H9 (cell line): ENCODE measurements around the gene SLC23A3. TPM values are rescaled to one million over a fixed set of nuclear protein-coding genes. Genes with fewer than 3 reads are reported as not detected.

Experiments used
- DNase-seq: peaks from one replicate; pipeline ENCODE4 v3.0.0-alpha.2; 2017
- H2AFZ ChIP-seq: one replicate; pipeline ENCODE4 v1.6.1; 2013; ENCODE audit warnings: mild to moderate bottlenecking, low read length, control low read depth, moderate library complexity
- H2AK5ac ChIP-seq: 2 replicates; pipeline ENCODE4 v1.6.1; 2013; ENCODE audit warnings: low read length, control low read depth, mixed read lengths; ENCODE audit not compliant: insufficient read length
- H2BK120ac ChIP-seq: one replicate; pipeline ENCODE4 v1.6.1; 2013; ENCODE audit warnings: low read depth, mild to moderate bottlenecking, low read length, control low read depth, inconsistent platforms; ENCODE audit not compliant: poor library complexity, severe bottlenecking
- H2BK12ac ChIP-seq: 2 replicates; pipeline ENCODE4 v1.6.1; 2013; ENCODE audit warnings: low read length, control low read depth, mixed read lengths, low read depth; ENCODE audit not compliant: insufficient read length
- H2BK15ac ChIP-seq: 2 replicates; pipeline ENCODE4 v1.6.1; 2013; ENCODE audit warnings: low read depth, low read length, control low read depth
- H2BK20ac ChIP-seq: one replicate; pipeline ENCODE4 v1.6.1; 2013; ENCODE audit warnings: low read depth, mild to moderate bottlenecking, low read length, control low read depth, inconsistent platforms; ENCODE audit not compliant: poor library complexity, severe bottlenecking
- H2BK5ac ChIP-seq: 2 replicates; pipeline ENCODE4 v1.6.1; 2013; ENCODE audit warnings: low read length, control low read depth, mixed read lengths; ENCODE audit not compliant: insufficient read length
- H3K14ac ChIP-seq: 2 replicates; pipeline ENCODE4 v1.6.1; 2013; ENCODE audit warnings: low read length, control low read depth; ENCODE audit not compliant: insufficient read depth
- H3K18ac ChIP-seq: 2 replicates; pipeline ENCODE4 v1.6.1; 2013; ENCODE audit warnings: low read depth, mild to moderate bottlenecking, mixed read lengths, low read length, control low read depth; ENCODE audit not compliant: insufficient read length
- H3K23ac ChIP-seq: 2 replicates; pipeline ENCODE4 v1.6.1; 2013; ENCODE audit warnings: low read length, control low read depth, mixed read lengths, low read depth; ENCODE audit not compliant: insufficient read length
- H3K23me2 ChIP-seq: 2 replicates; pipeline ENCODE4 v1.6.1; 2013; ENCODE audit warnings: low read depth, mild to moderate bottlenecking, mixed read lengths, low read length, control low read depth; ENCODE audit not compliant: insufficient read length, poor library complexity, severe bottlenecking
- H3K27ac ChIP-seq: 2 replicates; pipeline ENCODE4 v1.5.1; 2013; ENCODE audit warnings: low read length, control low read depth, mixed read lengths, low read depth; ENCODE audit not compliant: insufficient read length
- H3K27me3 ChIP-seq: 2 replicates; pipeline ENCODE4 v1.6.1; 2013; ENCODE audit warnings: low read length, control low read depth, inconsistent platforms; ENCODE audit not compliant: insufficient read depth
- H3K4ac ChIP-seq: 2 replicates; pipeline ENCODE4 v1.6.1; 2013; ENCODE audit warnings: low read depth, mild to moderate bottlenecking, control low read depth, inconsistent platforms, low read length, moderate library complexity
- H3K4me1 ChIP-seq: 2 replicates; pipeline ENCODE4 v1.6.1; 2013; ENCODE audit warnings: low read length, control low read depth, inconsistent platforms; ENCODE audit not compliant: insufficient read depth
- H3K4me2 ChIP-seq: 2 replicates; pipeline ENCODE4 v1.6.1; 2013; ENCODE audit warnings: low read length, control low read depth, mixed read lengths; ENCODE audit not compliant: insufficient read length, insufficient read depth
- H3K56ac ChIP-seq: 2 replicates; pipeline ENCODE4 v1.6.1; 2013; ENCODE audit warnings: low read depth, mild to moderate bottlenecking, mixed read lengths, low read length, control low read depth; ENCODE audit not compliant: insufficient read length
- H3K79me1 ChIP-seq: 2 replicates; pipeline ENCODE4 v1.6.1; 2013; ENCODE audit warnings: low read depth, mild to moderate bottlenecking, moderate library complexity, low read length, control low read depth, inconsistent platforms; ENCODE audit not compliant: insufficient read depth, poor library complexity, severe bottlenecking
- H3K79me2 ChIP-seq: 2 replicates; pipeline ENCODE4 v1.6.1; 2013; ENCODE audit warnings: low read length, control low read depth, inconsistent platforms; ENCODE audit not compliant: insufficient read depth
- H3K9ac ChIP-seq: 2 replicates; pipeline ENCODE4 v1.6.1; 2013; ENCODE audit warnings: low read length, control low read depth, mixed read lengths; ENCODE audit not compliant: insufficient read length; ENCODE audit errors: extremely low read depth
- H3K9me3 ChIP-seq: one replicate; pipeline ENCODE4 v1.6.1; 2013; ENCODE audit warnings: low read depth, low read length, inconsistent platforms; ENCODE audit not compliant: control insufficient read depth
- H3T11ph ChIP-seq: one replicate; pipeline ENCODE4 v1.6.1; 2013; ENCODE audit warnings: mild to moderate bottlenecking, low read length, control low read depth, inconsistent platforms
- H4K20me1 ChIP-seq: one replicate; pipeline ENCODE4 v1.6.1; 2013; ENCODE audit not compliant: control insufficient read depth, insufficient read length, insufficient read depth
- H4K5ac ChIP-seq: 2 replicates; pipeline ENCODE4 v1.6.1; 2013; ENCODE audit warnings: low read depth, mild to moderate bottlenecking, mixed read lengths, low read length, control low read depth; ENCODE audit not compliant: insufficient read length
- H4K8ac ChIP-seq: replicated peaks from 2 replicates; pipeline ENCODE4 v1.6.1; 2013; ENCODE audit warnings: low read length, control low read depth, mixed read lengths, low read depth; ENCODE audit not compliant: insufficient read length
- H4K91ac ChIP-seq: 2 replicates; pipeline ENCODE4 v1.6.1; 2013; ENCODE audit warnings: low read depth, mild to moderate bottlenecking, moderate library complexity, mixed read lengths, low read length, control low read depth; ENCODE audit not compliant: insufficient read length
- H3K27ac Mint-ChIP-seq, 3 experiments: 2 replicates in 2 of 3; 3 replicates in 1 of 3; pipeline ENCODE4 v1.8.0; 2020 to 2021; ENCODE audit warnings: mixed read lengths in 3 of 3, mild to moderate bottlenecking in 1 of 3, moderate library complexity in 1 of 3
- H3K27me3 Mint-ChIP-seq: 2 replicates; pipeline ENCODE4 v1.8.0; 2021; ENCODE audit warnings: low read depth, mild to moderate bottlenecking, moderate library complexity, mixed read lengths
- H3K36me3 Mint-ChIP-seq, 3 experiments: 2 replicates in 2 of 3; 3 replicates in 1 of 3; pipeline ENCODE4 v1.8.0; 2020 to 2021; ENCODE audit warnings: low read depth in 3 of 3, mixed read lengths in 3 of 3; ENCODE audit not compliant: insufficient read depth in 1 of 3
- H3K4me1 Mint-ChIP-seq, 2 experiments: 2 replicates each; pipeline ENCODE4 v1.8.0; 2020; ENCODE audit warnings: mixed read lengths in 2 of 2
- H3K4me3 Mint-ChIP-seq, 2 experiments: 2 replicates in 1 of 2; 3 replicates in 1 of 2; pipeline ENCODE4 v1.8.0; 2020 to 2021; ENCODE audit warnings: mild to moderate bottlenecking in 2 of 2, mixed read lengths in 2 of 2, moderate library complexity in 1 of 2
- H3K9me3 Mint-ChIP-seq, 2 experiments: 2 replicates in 1 of 2; 3 replicates in 1 of 2; pipeline ENCODE4 v1.8.0; 2020; ENCODE audit warnings: mild to moderate bottlenecking in 2 of 2, mixed read lengths in 2 of 2, moderate library complexity in 1 of 2
- CTCF ChIP-seq: fragments of 200-600 bp; sonication (generic); conservative IDR thresholded peaks from 3 replicates; pipeline ENCODE4 v1.8.0; 2021; ENCODE audit warnings: antibody characterized with exemption, mild to moderate bottlenecking
- WGBS: extraction: QIAGEN DNeasy Blood & Tissue Kit; methylation state at CpG from one replicate; pipeline ENCODE4 v1.1.7; 2013; ENCODE audit warnings: missing lambda C conversion rate, low lambda C conversion rate, mixed read lengths; ENCODE audit not compliant: insufficient read length; ENCODE audit errors: extremely low coverage; 5-methylcytosine and 5-hydroxymethylcytosine counted together
- total RNA-seq: library from RNA; stranded (reverse); gene quantifications from 2 replicates; pipeline ENCODE4 v1.2.1, GENCODE V29; 2021

SLC23A3 gene
- total RNA-seq, 1 experiment from 2014 or later, result 1.2 TPM

- Histone ChIP-seq H3K18ac (no peak overlapping the region), H4K91ac (no peak overlapping the region), H3K4me2 (no peak overlapping the region), H3K23ac (no peak overlapping the region), H4K5ac (no peak overlapping the region), H4K20me1 (no peaks in the 10 kb centered on the region), H2BK12ac (no peak overlapping the region), H3K4ac (no peak overlapping the region), H2AFZ (no peak overlapping the region), H2AK5ac (no peak overlapping the region), H3K27ac (no peak overlapping the region), H2BK15ac (no peak overlapping the region), H4K8ac (no peak overlapping the region), H3K14ac (no peak overlapping the region), H3K27me3 (no peaks in the 10 kb centered on the region), H2BK5ac (no peak overlapping the region), H3K4me1 (no peaks in the 10 kb centered on the region), H3K9me3 (no peaks in the 10 kb centered on the region), H3K23me2 (peaks cover 4% of the 10 kb centered on the region), H2BK20ac (no peak overlapping the region), H3K9ac (no peak overlapping the region), H2BK120ac (no peak overlapping the region), H3K56ac (no peak overlapping the region), H3K79me1 (no peaks in the 10 kb centered on the region), H3K79me2 (no peaks in the 10 kb centered on the region), H3T11ph (no peak overlapping the region)
- WGBS, result no CpG with 5 or more reads among the region's 5 CpGs
- H3K4me1 Mint-ChIP-seq, result peaks cover 11 to 21% of the 10 kb centered on the region in 2 experiments
- peaks cover 7 to 29% (median 25%) of the 10 kb centered on the region in 3 experiments for H3K36me3 Mint-ChIP-seq
- no peak for TF ChIP-seq CTCF
- H3K9me3 Mint-ChIP-seq, result peaks cover 6 to 7% of the 10 kb centered on the region in 2 experiments; a peak in 4 of 5 replicates
- no peak for DNase-seq
- peak overlapping the region in 1 of 2 experiments; percentile 64; a peak in 4 of 5 replicates for H3K4me3 Mint-ChIP-seq
- peaks cover 10% of the 10 kb centered on the region for H3K27me3 Mint-ChIP-seq
- H3K27ac Mint-ChIP-seq, result no peak overlapping the region
Observed at GRCh38 chr2:219205165-219205538, 35.3 kb upstream of the SLC23A3 start.
